Osteocyte (in vitro differentiated cells): ENCODE results near the gene ZNF525. TPM values are rescaled to one million over a fixed set of nuclear protein-coding genes. Genes with fewer than 3 reads are reported as not detected.
A peak's percentile ranks its signal among the peaks of the same experiment; 100 is the strongest.
"Not testable (repeated sequence)": the region's sequence is repeated elsewhere in the genome, so short reads cannot be mapped to it uniquely, and the experiment has no call there.

Source experiments
- DNase-seq: peaks from one replicate; pipeline ENCODE4 v3.0.0; 2021; ENCODE audit warnings: mixed read lengths; ENCODE audit not compliant: unreplicated experiment; ENCODE audit errors: extremely low spot score
- H3K27ac Mint-ChIP-seq: one replicate; pipeline ENCODE4 v1.8.0; 2021; ENCODE audit warnings: mild to moderate bottlenecking, mixed read lengths; ENCODE audit not compliant: unreplicated experiment
- H3K27me3 Mint-ChIP-seq: one replicate; pipeline ENCODE4 v1.8.0; 2021; ENCODE audit warnings: mixed read lengths; ENCODE audit not compliant: unreplicated experiment
- H3K36me3 Mint-ChIP-seq: one replicate; pipeline ENCODE4 v1.8.0; 2021; ENCODE audit warnings: mixed read lengths; ENCODE audit not compliant: unreplicated experiment
- H3K4me1 Mint-ChIP-seq: one replicate; pipeline ENCODE4 v1.8.0; 2021; ENCODE audit warnings: mixed read lengths; ENCODE audit not compliant: unreplicated experiment
- H3K4me3 Mint-ChIP-seq: one replicate; pipeline ENCODE4 v1.8.0; 2021; ENCODE audit warnings: mild to moderate bottlenecking, moderate library complexity, mixed read lengths; ENCODE audit not compliant: unreplicated experiment
- H3K9me3 Mint-ChIP-seq: one replicate; pipeline ENCODE4 v1.8.0; 2021; ENCODE audit warnings: mixed read lengths; ENCODE audit not compliant: unreplicated experiment
- CTCF ChIP-seq: fragments of 200-600 bp; sonication (generic); IDR thresholded peaks from 2 replicates; pipeline ENCODE4 v1.5.0; 2021; ENCODE audit warnings: antibody characterized with exemption, mild to moderate bottlenecking, moderate library complexity
- total RNA-seq: library from RNA; stranded (reverse); gene quantifications from 2 replicates; pipeline ENCODE4 v1.2.1, GENCODE V29; 2021

Gene ZNF525
- total RNA-seq, 1 donor from 2014 or later, result 7.6 TPM

GRCh38 chr19:53422551-53422950, 57.0 kb downstream of the ZNF525 start:
- TF ChIP-seq CTCF, result no peak
- H3K4me1 Mint-ChIP-seq, result no peaks in the 10 kb centered on the region
- H3K4me3 Mint-ChIP-seq, result no peak overlapping the region
- no peak for DNase-seq
- peaks cover 4% of the 10 kb centered on the region for H3K36me3 Mint-ChIP-seq
- H3K9me3 Mint-ChIP-seq, result peaks cover 25% of the 10 kb centered on the region
- H3K27me3 Mint-ChIP-seq, result no peaks in the 10 kb centered on the region
- H3K27ac Mint-ChIP-seq, result no peak overlapping the region

- H3K36me3 Mint-ChIP-seq, H3K27ac Mint-ChIP-seq, H3K27me3 Mint-ChIP-seq, DNase-seq, H3K4me3 Mint-ChIP-seq, H3K4me1 Mint-ChIP-seq: not testable (repeated sequence)
- H3K9me3 Mint-ChIP-seq, result peaks cover 23% of the 10 kb centered on the region
Observed at GRCh38 chr19:53423074-53423473, 57.6 kb downstream of the ZNF525 start.

DNA sequence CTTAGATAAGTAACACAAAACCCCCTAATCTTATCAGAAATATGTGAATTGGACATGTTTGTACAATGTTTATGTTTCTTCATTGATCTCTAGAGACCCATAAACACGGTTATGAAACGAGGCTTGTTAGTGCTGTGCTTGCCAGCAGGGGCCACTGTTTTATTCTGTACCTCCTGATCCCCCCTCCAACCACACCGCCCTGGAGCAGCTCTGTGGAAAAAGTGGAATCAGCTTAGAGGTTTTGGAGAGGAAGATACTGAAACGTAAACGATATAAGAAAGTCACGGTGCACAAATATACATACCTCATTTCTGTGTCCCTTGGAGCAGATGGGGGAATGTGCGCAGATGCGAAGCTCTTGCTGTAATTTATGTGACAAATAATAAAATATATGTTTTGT, 58.2 kb downstream of the ZNF525 start:
- H3K9me3 Mint-ChIP-seq, result peaks cover 23% of the 10 kb centered on the region
- not testable (repeated sequence) for H3K27ac Mint-ChIP-seq, H3K36me3 Mint-ChIP-seq, DNase-seq, H3K4me1 Mint-ChIP-seq, H3K27me3 Mint-ChIP-seq, H3K4me3 Mint-ChIP-seq

- Mint-ChIP-seq H3K27ac (no peak overlapping the region), H3K4me3 (no peak overlapping the region), H3K4me1 (no peaks in the 10 kb centered on the region), H3K36me3 (peaks cover 6% of the 10 kb centered on the region), H3K27me3 (no peaks in the 10 kb centered on the region), H3K9me3 (peaks cover 16% of the 10 kb centered on the region)
- DNase-seq, result no peak
- peak; percentile 58 for TF ChIP-seq CTCF
Observed at GRCh38 chr19:53424968-53425597, 59.6 kb downstream of the ZNF525 start.

GRCh38 chr19:53431399-53432087, 66.0 kb downstream of the ZNF525 start, which contains the start of gene ZNF761:
Gene ZNF761 (plus strand): TSS chr19:53431984. CDS start chr19:53447269, 15,285 bp downstream.
- H3K36me3 Mint-ChIP-seq, result peaks cover 27% of the 10 kb centered on the region
- peak within 1 kb of the TSS; percentile 88 for H3K27ac Mint-ChIP-seq
- DNase-seq, result peak; percentile 98
- H3K4me3 Mint-ChIP-seq, result peak within 1 kb of the TSS; percentile 91
- peaks cover 15% of the 10 kb centered on the region for H3K4me1 Mint-ChIP-seq
- peak; percentile 62 for TF ChIP-seq CTCF
- H3K9me3 Mint-ChIP-seq, result peaks cover 4% of the 10 kb centered on the region
- H3K27me3 Mint-ChIP-seq, result no peaks in the 10 kb centered on the region

DNA sequence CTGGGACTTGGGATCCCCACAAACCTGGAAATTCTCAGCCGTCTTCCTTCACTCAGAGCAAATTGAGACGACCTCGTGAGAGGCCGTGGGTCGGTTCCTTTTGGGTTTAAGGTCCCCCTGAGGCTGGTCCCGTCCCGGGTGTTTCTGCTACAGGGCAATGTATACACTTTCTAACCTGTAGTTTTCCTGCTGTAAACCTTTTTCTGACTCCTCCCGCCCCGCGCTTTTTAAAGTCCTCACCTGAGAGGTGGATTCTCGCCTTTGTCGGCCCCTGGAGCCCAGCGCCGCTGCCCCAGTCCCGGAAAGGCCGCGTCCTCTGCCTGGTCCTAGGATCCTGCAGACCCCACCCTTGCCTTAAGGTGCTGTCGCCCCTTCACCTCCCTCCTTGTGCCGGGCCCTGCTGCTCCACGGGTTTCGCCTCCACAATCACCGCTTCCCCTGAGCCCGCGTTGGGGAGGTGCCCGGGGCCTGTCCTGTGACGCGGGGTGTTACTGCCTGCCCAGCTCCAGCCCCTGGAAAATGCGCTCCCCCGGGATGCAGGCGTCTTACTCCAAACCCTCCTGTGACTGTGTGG, 66.7 kb downstream of the ZNF525 start:
- peaks cover 4% of the 10 kb centered on the region for H3K9me3 Mint-ChIP-seq
- peaks cover 15% of the 10 kb centered on the region for H3K4me1 Mint-ChIP-seq
- DNase-seq, result peak; percentile 86
- H3K27ac Mint-ChIP-seq, result peak overlapping the region; percentile 88
- H3K4me3 Mint-ChIP-seq, result peak overlapping the region; percentile 91
- peaks cover 31% of the 10 kb centered on the region for H3K36me3 Mint-ChIP-seq
- TF ChIP-seq CTCF, result no peak
- H3K27me3 Mint-ChIP-seq, result no peaks in the 10 kb centered on the region
